ENCODE measurements around the gene CACNA2D3.

CACNA2D3 gene

DNA sequence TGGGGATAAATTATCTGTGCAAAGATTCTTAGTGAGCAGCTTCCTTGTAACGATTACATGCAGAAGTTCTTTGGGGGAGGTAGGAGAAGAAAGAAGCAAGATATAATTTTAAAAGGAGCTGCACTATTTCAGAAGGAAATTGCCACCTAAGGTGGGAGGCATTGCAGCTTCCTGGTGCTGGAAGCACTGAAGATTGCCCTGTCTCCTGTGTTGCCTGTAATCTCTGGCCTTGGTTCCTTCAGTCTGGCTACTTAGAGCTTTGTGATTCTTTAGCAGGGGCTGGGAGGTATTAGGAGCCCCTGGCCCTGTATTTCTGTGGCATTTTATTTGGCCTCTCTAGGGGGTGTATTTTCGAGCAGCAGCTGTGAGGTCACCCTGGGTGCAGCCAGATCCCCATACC lies 35.5 kb downstream of the CACNA2D3 start:
- FAIRE-seq (no peak), DNase-seq (ENCODE audit: insufficient read length, low spot score) (no peak)
- TF ChIP-seq CTCF (IDR thresholded peaks at IDR 0.05; ENCODE audit: insufficient read depth, missing control alignments) = no peak

DNA sequence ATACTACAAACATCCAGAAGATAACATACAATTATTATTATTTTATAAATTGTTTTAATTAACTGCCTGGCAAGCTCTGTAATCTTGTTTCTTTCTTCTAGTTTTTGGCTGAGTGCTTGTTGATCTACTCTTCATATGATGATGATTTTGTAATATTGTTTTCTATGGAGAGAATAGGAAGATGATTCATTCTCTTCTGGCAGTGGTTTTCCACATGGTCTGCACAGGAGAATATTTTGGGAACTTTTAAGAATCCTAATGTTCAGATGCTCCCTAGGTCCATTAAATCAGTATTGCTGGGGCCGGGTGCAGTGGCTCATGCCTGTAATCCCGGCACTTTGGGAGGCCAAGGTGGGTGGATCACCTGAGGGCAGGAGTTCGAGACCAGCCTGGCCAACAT lies 37.6 kb downstream of the CACNA2D3 start:
- no peak for TF ChIP-seq CTCF (IDR thresholded peaks at IDR 0.05; ENCODE audit: insufficient read depth, missing control alignments)
- FAIRE-seq (no peak), DNase-seq (ENCODE audit: insufficient read length, low spot score) (no peak)

GRCh38 chr3:54163441-54163840 lies 41.1 kb downstream of the CACNA2D3 start:
- DNase-seq (ENCODE audit: insufficient read length, low spot score) = no peak
- FAIRE-seq = no peak
- TF ChIP-seq CTCF (IDR thresholded peaks at IDR 0.05; ENCODE audit: insufficient read depth, missing control alignments) = no peak

GRCh38 chr3:54164192-54164975 lies 42.0 kb downstream of the CACNA2D3 start:
- TF ChIP-seq CTCF (IDR thresholded peaks at IDR 0.05; ENCODE audit: insufficient read depth, missing control alignments) = no peak
- DNase-seq (ENCODE audit: insufficient read length, low spot score) (no peak), FAIRE-seq (no peak)

DNA sequence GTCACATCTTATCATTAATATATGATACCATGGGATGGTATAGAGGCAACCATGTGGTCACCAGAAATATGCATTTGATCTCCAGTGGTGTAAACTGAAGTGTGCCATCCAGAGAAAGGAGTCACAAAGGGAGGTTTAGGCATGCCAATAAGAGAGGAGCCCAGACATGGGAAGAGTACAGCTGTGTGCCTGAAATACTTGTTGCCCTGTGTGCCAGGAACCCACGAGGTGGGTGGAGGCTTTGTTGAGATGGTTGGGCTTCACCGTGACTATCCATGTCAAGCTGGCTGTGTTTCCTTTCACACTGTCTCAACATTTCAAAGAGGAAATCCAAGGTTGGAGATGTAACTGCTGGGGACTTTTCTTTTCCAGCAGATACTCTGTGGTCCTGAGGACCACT lies 43.5 kb downstream of the CACNA2D3 start:
- FAIRE-seq (no peak), DNase-seq (ENCODE audit: insufficient read length, low spot score) (no peak)
- no peak for TF ChIP-seq CTCF (IDR thresholded peaks at IDR 0.05; ENCODE audit: insufficient read depth, missing control alignments)

DNA sequence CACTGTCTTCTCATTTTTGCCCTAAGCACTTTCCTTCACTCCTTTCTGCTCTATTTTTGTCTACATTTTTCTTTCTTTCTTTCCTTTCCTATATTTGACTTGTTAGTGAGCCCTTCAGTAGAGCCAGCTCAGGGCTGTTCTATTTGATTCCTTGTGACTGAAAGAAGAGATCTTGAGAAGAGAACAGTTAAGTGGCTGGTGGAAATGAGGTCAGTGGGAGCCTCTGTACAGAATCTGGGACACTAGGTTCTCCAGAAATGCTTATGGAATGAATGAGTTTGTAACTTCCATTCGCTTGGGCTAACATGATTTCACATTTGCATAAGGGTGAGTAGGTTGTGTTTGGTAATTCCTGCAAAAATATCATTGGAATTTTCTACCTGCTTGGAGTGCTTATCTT lies 45.6 kb downstream of the CACNA2D3 start:
- DNase-seq (ENCODE audit: insufficient read length, low spot score) (no peak), FAIRE-seq (no peak)
- no peak for TF ChIP-seq CTCF (IDR thresholded peaks at IDR 0.05; ENCODE audit: insufficient read depth, missing control alignments)

- DNase-seq (ENCODE audit: insufficient read length, low spot score) (no peak), FAIRE-seq (no peak)
- TF ChIP-seq CTCF (IDR thresholded peaks at IDR 0.05; ENCODE audit: insufficient read depth, missing control alignments) = no peak
Observed at GRCh38 chr3:54168451-54168850, 46.1 kb downstream of the CACNA2D3 start.

Measured in D721Med (cell line).